HG03520 (cell line): ENCODE measurements around the gene TBC1D22A.

Experiments
- ATAC-seq: cut with Tn5 transposase; IDR thresholded peaks from one replicate; pipeline ENCODE4 v1.9.1; 2021; ENCODE audit warnings: mild to moderate bottlenecking, moderate library complexity; ENCODE audit not compliant: unreplicated experiment

TBC1D22A gene

DNA sequence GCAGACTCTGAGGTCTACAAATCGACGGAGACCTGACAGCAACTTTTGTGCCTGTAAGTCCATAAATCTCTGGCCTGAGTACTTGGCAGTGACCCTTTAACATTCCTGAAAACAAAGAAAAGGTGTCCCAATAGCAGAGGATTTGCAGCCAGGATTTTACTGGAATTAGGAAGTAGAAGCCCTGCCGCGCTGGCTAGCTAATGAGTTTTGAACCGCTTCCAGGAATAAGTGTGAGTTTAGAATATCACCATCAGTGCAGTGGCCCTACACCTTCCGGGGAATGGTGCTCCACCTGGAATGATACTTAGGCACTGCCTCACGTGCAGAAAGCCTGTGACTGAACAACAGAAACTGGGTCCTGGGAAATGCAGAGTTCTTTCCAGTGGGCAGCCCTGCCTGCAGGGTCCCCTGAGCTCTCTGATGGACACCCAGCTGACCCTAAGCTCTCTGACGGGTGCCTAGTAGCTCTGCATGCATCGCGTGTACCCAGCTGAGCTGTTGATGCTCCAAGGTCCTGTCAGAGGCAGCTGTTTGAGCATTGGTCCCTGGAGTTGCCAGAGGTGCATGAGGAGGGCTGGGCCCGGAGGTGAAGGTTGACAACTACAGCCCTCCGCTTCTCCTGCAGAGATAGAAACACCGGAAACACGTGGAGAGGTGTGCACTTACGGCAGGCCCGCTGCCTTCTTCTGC lies 380.9 kb downstream of the TBC1D22A start:
- no peak for ATAC-seq

GRCh38 chr22:47144076-47144765 lies 381.8 kb downstream of the TBC1D22A start:
- no peak for ATAC-seq

- ATAC-seq, result no peak
Measured at GRCh38 chr22:47144791-47145425, 382.5 kb downstream of the TBC1D22A start.

GRCh38 chr22:47145883-47146282 lies 383.4 kb downstream of the TBC1D22A start:
- ATAC-seq, result no peak

DNA sequence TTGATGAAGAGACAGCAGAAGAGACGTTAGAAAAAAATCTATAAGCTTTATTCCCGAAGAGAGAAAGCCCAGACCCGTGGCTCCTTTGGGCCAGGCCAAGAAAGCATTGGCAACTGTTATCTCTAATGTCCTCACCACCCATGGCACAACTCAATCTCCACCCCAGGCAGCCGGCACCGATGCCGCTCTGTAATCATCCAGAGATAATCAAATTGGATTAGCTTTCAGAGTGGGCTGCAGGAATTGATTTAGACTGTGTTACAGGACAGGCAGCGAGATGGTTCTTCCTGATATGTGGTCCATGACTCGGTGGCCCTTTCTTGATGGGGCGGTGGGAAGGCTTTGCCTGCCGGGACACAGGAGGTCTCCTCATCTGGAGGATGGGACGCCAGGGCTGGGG lies 383.9 kb downstream of the TBC1D22A start:
- no peak for ATAC-seq

GRCh38 chr22:47146941-47147340 lies 384.5 kb downstream of the TBC1D22A start:
- ATAC-seq, result no peak

DNA sequence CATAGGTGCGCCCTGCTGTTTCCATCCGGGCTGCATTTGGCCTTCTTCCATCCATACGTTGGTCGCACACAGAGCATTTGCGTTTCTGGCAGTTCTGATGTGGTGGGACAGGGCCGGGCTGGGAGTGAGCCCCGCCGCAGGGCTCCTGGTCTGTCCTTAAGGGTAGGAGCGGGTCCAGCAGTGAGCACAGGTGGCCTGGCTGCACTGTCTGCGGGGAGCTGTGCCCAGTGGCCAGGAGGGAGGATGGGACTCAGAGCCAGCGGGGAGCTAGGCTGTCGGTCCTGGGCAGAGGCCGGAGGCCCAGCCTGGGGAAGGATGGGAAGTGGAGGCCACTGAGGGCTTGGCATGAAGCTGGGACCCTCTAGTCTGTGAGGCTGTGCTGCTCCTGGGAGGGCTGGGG lies 385.1 kb downstream of the TBC1D22A start:
- no peak for ATAC-seq

DNA sequence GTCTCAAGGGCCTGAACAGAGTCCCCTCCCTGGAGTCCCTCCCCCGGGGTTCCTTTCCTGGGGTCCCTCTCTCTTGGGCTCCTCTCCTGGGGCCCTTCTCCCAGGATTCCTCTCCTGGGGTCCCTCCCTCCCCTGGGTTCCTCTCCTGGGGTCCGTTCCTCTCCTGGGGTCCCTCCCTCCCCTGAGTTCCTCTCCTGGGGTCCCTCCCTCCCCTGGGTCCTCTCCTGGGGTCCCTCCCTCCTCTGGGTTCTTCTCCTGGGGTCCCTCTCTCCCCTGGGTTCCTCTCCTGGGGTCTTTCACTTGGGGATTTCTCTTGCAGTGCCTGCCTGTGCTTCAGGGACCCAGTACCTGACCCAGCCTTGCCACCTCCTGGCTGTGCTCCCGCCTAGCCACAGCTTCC lies 386.1 kb downstream of the TBC1D22A start:
- no peak for ATAC-seq

DNA sequence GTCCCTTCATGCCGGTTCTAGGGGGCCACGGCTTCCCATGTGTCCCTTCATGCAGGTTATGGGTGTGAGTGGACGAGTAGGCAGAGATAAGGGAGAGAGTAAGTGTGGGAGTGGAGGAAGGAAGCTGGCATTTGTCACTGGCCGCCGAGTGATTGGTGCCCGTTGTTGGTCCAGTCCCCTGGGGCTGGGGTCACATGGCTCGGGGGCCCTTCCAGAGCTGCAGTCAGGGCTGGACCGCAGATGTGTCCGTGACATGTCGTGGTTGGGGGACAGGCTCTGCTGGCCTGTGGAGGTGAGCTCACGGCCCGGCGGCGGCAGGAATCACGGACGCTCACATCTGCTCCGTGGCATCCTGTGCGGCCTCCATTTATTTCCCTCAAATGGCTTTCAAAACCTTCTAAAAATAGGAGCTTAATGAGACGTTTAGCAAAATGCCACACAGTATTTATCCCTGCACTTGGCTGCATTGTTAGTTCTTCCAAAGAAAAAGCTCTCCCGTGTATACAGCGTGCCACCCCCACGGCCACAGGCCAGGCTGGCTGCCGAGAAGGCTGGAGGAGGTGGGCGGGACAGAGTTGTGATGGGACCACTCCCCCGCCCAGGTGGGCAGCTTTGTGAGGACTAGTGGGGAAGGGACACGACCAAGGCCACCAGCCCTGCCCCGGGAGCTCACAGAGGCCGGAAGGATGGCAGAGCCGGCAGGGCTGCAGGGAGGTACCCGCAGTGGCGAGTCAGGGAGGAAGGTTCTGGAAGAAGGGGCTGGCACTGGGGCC lies 386.7 kb downstream of the TBC1D22A start:
- no peak for ATAC-seq

DNA sequence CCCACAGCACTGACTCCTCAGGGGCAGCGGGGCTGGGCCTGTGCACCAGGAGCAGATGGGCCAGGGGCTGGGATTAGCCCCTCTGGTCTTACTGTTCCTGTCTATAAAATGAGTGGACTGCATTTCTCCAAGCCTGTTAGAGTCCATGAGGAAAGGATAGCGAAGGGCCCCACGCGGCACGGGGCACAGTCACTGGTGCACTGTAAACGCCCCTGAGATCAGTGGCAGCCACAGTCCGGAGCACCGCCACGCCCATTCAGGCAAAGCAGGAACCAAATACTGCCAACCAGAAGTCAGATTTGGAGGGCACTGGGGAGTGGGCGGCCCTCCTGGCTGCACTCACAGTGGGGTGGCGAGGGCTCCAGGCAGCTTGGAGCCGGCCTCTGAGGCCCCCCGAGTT lies 387.5 kb downstream of the TBC1D22A start:
- ATAC-seq, result no peak

DNA sequence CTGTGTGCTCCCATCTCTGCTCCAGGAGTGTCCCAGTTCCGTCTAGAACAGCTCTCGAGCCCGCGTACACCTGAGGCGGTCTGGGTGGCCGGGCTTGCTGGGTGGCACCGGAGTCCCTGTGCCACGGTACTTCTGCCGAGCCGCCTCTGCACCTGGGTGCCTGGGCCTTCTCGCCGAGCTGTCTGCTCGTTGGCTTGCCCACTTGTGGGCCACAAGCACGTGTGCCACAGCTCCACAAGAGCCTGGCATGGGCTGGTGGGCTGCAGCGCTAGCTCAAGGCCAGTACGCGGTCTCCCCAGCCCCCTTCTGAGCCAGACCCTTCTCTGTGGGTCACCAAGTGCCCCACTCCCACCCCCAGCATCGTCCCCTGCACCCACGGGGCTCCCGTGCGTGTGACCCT lies 388.0 kb downstream of the TBC1D22A start:
- ATAC-seq, result no peak

GRCh38 chr22:47151064-47151463 lies 388.6 kb downstream of the TBC1D22A start:
- ATAC-seq, result no peak

DNA sequence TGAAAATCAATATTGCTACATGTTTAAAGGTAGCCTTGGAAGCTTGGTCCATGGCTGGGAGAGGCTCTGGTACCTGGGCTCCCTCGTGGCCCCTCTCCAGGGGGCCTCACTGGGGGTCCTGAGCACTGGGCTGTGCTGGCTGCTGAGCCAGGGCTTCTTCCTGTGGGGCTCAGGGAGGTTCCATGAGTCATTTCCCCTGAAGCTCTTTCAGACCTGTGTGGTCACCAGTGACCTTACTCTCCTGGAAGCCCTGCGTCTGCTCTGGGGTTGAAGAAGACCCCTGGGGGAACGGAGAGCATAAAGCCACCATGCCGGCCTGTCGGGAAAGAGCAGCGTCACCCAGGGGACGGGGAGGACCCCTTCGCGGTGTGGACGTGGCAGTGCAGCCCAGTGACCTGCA lies 389.0 kb downstream of the TBC1D22A start:
- no peak for ATAC-seq

GRCh38 chr22:47152236-47152635 lies 389.8 kb downstream of the TBC1D22A start:
- ATAC-seq, result no peak

GRCh38 chr22:47152938-47153337 lies 390.5 kb downstream of the TBC1D22A start:
- ATAC-seq, result no peak

GRCh38 chr22:47153854-47154525 lies 391.5 kb downstream of the TBC1D22A start:
- ATAC-seq, result no peak

GRCh38 chr22:47154621-47155081 lies 392.2 kb downstream of the TBC1D22A start:
- ATAC-seq, result no peak

- ATAC-seq, result no peak
Measured at GRCh38 chr22:47155131-47155885, 392.9 kb downstream of the TBC1D22A start.

DNA sequence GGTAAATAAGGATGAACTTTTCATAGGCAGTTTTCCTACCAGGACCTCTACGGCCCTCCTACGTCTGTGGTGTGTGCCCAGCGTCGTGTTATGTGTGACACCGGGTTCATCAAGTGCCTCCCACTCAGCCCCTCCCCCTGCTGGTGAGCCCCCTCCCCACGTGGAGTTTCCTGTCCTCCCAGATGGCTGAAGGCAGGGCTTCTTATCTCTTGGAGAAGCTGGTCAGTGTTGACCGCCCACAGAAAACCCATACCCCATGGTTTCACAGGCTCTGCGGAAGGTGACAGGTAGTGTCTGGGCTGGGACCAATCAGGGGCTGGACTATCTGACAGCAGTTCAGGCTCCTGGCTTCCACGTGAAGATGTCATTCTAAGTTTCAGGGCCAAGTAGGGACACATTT lies 393.5 kb downstream of the TBC1D22A start:
- no peak for ATAC-seq
